Aorta (tissue), 5 donors: ENCODE measurements around the gene BTBD2. TPM values are rescaled to one million over a fixed set of nuclear protein-coding genes. Genes with fewer than 3 reads are reported as not detected.
A peak's percentile ranks its signal among the peaks of the same experiment; 100 is the strongest.
"Not testable (repeated sequence)": the region's sequence is repeated elsewhere in the genome, so short reads cannot be mapped to it uniquely, and the experiment has no call there.

Source experiments
- ATAC-seq: fragments of 200-7000 bp; cut with Tn5 transposase; one replicate; pipeline ENCODE4 v1.9.1; 2022; ENCODE audit warnings: moderate library complexity; ENCODE audit not compliant: low FRiP score
- DNase-seq, 2 donors: peaks; one replicate each; pipeline ENCODE4 v3.0.0-alpha.2; 2020
- H3K27ac ChIP-seq, 2 donors: one replicate each; pipeline ENCODE4 v1.5.1; 2013; ENCODE audit warnings: low read length in 2 of 2, mild to moderate bottlenecking in 2 of 2, moderate library complexity in 2 of 2, control low read depth in 1 of 2, inconsistent platforms in 1 of 2, low read depth in 1 of 2
- H3K27me3 ChIP-seq, 2 donors: one replicate each; pipeline ENCODE4 v1.6.1; 2013; ENCODE audit warnings: control low read depth in 1 of 2, low read length in 1 of 2, mild to moderate bottlenecking in 1 of 2, moderate library complexity in 1 of 2; ENCODE audit not compliant: insufficient read depth in 2 of 2, control insufficient read depth in 1 of 2
- H3K36me3 ChIP-seq, 2 donors: one replicate each; pipeline ENCODE4 v1.6.1; 2013; ENCODE audit warnings: control low read depth in 1 of 2, low read length in 1 of 2, mild to moderate bottlenecking in 1 of 2; ENCODE audit not compliant: insufficient read depth in 2 of 2, control insufficient read depth in 1 of 2
- H3K4me1 ChIP-seq, 2 donors: one replicate each; pipeline ENCODE4 v1.6.1; 2013; ENCODE audit warnings: low read length in 2 of 2, control low read depth in 1 of 2, mild to moderate bottlenecking in 1 of 2, moderate library complexity in 1 of 2; ENCODE audit not compliant: insufficient read depth in 2 of 2, control insufficient read depth in 1 of 2
- H3K4me3 ChIP-seq, 2 donors: one replicate each; pipeline ENCODE4 v1.5.1; 2013; ENCODE audit warnings: low read length in 2 of 2, control low read depth in 1 of 2, mild to moderate bottlenecking in 1 of 2
- H3K9me3 ChIP-seq: one replicate; pipeline ENCODE4 v1.6.1; 2013; ENCODE audit warnings: mild to moderate bottlenecking, low read length; ENCODE audit not compliant: control insufficient read depth
- WGBS, 2 donors: extraction: QIAGEN DNeasy Blood & Tissue Kit; methylation state at CpG; one replicate each; pipeline ENCODE4 v1.1.7; 2013; 5-methylcytosine and 5-hydroxymethylcytosine counted together
- intact Hi-C, 2 donors: fragments of 100-400 bp; cut with DNase I; formaldehyde crosslinking; loops; one replicate each; pipeline versions ENCODE4 v1.14.2 to v1.15.0; 2022
- polyA plus RNA-seq, 2 donors: library from polyadenylated mRNA; stranded (reverse); fragments of 200-250 nt; gene quantifications; one replicate each; pipeline ENCODE4 v1.2.3, GENCODE V29; 2013
- total RNA-seq, 2 donors: library from RNA; stranded (reverse); fragmentation: NEBNext Ultra II Directional; extraction: Animal tissue kit (Norgen Biotek cat#: 25700); gene quantifications; one replicate each; pipeline ENCODE4 v1.2.1, GENCODE V29; 2021
- donor health status: healthy with polysubstance abuse.
- donor health status: Bipolar disorder and iron deficiency.
- donor health status: DM: no; HTN: no; CAD: no.
- donor health status: DM: no; HTN: no; CAD: no.
- donor health status: DM: yes; HTN: yes; CAD: no.

Gene BTBD2
- total and polyA plus RNA-seq, 4 donors = 27.5 to 62.7 (median 51.5) TPM

- H3K27me3 ChIP-seq = no peaks in the 10 kb centered on the region
- no peaks in the 10 kb centered on the region for H3K9me3 ChIP-seq
- no peaks in the 10 kb centered on the region for H3K36me3 ChIP-seq
- intact Hi-C loops = no loop called here
- 82 to 86% methylated on average over 43 to 44 of the region's 44 CpGs for WGBS, 2 donors
- no peaks in the 10 kb centered on the region for H3K4me1 ChIP-seq
- no peak for ATAC-seq
- no peak overlapping the region for H3K27ac ChIP-seq
- no peak overlapping the region for H3K4me3 ChIP-seq
- no peak for DNase-seq
Measured at GRCh38 chr19:1992759-1993260, 22.7 kb downstream of the BTBD2 start.

- ATAC-seq = no peak
- Histone ChIP-seq H3K4me3 (no peak overlapping the region), H3K4me1 (no peaks in the 10 kb centered on the region), H3K36me3 (peaks cover 0 to 5% of the 10 kb centered on the region in 2 donors), H3K27me3 (no peaks in the 10 kb centered on the region), H3K27ac (no peak overlapping the region), H3K9me3 (no peaks in the 10 kb centered on the region)
- WGBS, 2 donors = 83 to 88% methylated on average over 30 of the region's 30 CpGs
- DNase-seq = no peak
- intact Hi-C loops = no loop called here
Measured at GRCh38 chr19:1991018-1991913, 24.2 kb downstream of the BTBD2 start.

GRCh38 chr19:1990230-1991017 lies 25.1 kb downstream of the BTBD2 start:
- WGBS, 2 donors = 94 to 96% methylated on average over 34 of the region's 34 CpGs
- no peak for DNase-seq
- H3K27ac ChIP-seq = no peak overlapping the region
- intact Hi-C loops = no loop called here
- no peak for ATAC-seq
- peaks cover 0 to 7% of the 10 kb centered on the region in 2 donors for H3K36me3 ChIP-seq
- H3K27me3 ChIP-seq = no peaks in the 10 kb centered on the region
- no peak overlapping the region for H3K4me3 ChIP-seq
- H3K9me3 ChIP-seq = no peaks in the 10 kb centered on the region
- no peaks in the 10 kb centered on the region for H3K4me1 ChIP-seq

DNA sequence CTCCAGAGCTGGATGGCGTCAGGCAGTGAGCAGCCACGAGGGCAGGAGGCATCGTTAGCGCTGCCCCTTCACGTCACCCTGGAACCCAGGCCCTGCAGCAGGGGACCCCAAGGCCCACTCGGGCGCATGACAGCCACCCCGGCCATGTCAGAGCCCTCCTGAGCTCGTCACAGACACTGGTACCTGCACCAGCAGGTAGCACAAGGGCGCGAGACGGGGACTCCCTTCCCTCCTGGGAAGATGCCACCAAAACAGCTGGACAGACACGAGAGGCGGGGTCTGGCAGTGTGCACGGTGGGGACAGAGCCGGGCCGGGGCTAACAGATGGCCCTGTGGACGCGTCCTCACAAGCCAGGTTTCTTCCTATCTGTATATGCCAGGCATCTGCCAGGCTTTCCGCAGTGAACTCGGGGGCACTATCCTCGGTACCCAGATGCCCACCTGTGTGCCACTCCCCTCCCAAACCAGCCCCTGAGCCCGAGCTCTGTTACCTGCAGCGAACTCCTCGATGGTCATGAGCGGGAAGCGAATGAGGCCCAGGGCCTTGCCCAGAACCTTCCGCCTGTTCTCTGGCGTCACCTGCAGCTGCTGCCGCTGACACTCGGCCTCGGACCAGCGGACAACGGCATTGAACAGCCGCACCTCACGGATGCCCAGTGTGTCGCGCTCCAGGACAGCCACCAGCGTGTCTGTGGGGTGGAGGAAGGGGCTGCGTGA lies 25.8 kb downstream of the BTBD2 start:
- peaks cover 0 to 7% of the 10 kb centered on the region in 2 donors for H3K36me3 ChIP-seq
- no peaks in the 10 kb centered on the region for H3K4me1 ChIP-seq
- H3K27me3 ChIP-seq = no peaks in the 10 kb centered on the region
- no peak overlapping the region for H3K27ac ChIP-seq
- no peaks in the 10 kb centered on the region for H3K9me3 ChIP-seq
- no peak for DNase-seq
- intact Hi-C loops = no loop called here
- 90 to 92% methylated on average over 37 to 40 of the region's 40 CpGs for WGBS, 2 donors
- no peak overlapping the region for H3K4me3 ChIP-seq
- ATAC-seq = no peak

DNA sequence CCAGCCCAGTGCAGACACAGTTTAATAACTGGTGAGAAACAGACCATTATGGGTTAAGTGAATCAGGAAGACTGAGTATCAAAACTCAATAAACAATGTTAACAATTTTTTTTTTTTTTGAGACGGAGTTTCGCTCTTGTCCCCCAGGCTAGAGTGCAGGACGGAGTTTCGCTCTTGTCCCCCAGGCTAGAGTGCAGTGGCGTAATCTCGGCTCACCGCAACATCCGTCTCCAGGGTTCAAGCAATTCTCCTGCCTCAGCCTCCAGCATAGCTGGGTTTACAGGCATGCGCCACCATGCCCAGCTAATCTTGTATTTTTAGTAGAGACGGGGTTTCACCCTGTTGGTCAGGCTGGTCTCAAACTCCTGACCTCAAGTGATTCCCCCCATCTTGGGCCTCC lies 27.1 kb downstream of the BTBD2 start:
- DNase-seq, H3K4me1 ChIP-seq, H3K27me3 ChIP-seq, intact Hi-C loops, H3K36me3 ChIP-seq, H3K9me3 ChIP-seq, H3K27ac ChIP-seq, H3K4me3 ChIP-seq, ATAC-seq: not testable (repeated sequence)
- 81 to 84% methylated on average over 10 of the region's 10 CpGs for WGBS, 2 donors

- peaks cover 0 to 7% of the 10 kb centered on the region in 2 donors for H3K36me3 ChIP-seq
Measured at GRCh38 chr19:1987197-1988187, 28.0 kb downstream of the BTBD2 start.

GRCh38 chr19:1986357-1987162 lies 29.0 kb downstream of the BTBD2 start:
- WGBS, 2 donors = 85 to 91% methylated on average over 40 to 42 of the region's 42 CpGs
- no peaks in the 10 kb centered on the region for H3K4me1 ChIP-seq
- ATAC-seq (peak; percentile 6), DNase-seq (no peak)
- H3K9me3 ChIP-seq = no peaks in the 10 kb centered on the region
- no peak overlapping the region for H3K4me3 ChIP-seq
- H3K27ac ChIP-seq = no peak overlapping the region
- intact Hi-C loops = no loop called here
- peaks cover 0 to 7% of the 10 kb centered on the region in 2 donors for H3K36me3 ChIP-seq
- H3K27me3 ChIP-seq = no peaks in the 10 kb centered on the region

More at GRCh38 chr19:1987197-1988187, 28.0 kb downstream of the BTBD2 start:
- no peak for DNase-seq
- Histone ChIP-seq H3K27ac (no peak overlapping the region), H3K27me3 (no peaks in the 10 kb centered on the region), H3K4me1 (no peaks in the 10 kb centered on the region), H3K9me3 (no peaks in the 10 kb centered on the region), H3K4me3 (no peak overlapping the region)
- 83 to 85% methylated on average over 38 to 42 of the region's 42 CpGs for WGBS, 2 donors
- intact Hi-C loops = no loop called here
- ATAC-seq = no peak
